Head of caudate nucleus (tissue), 42 donors: Measurements from ENCODE around the gene FAM83D.
A peak's percentile ranks its signal among the peaks of the same experiment; 100 is the strongest.

Experiments used
- DNase-seq, 42 donors: peaks; one replicate each; pipeline versions ENCODE4 v3.0.0 to v3.0.0-alpha.2; 2020 to 2021; ENCODE audit warnings: mixed read lengths in 7 of 42
- intact Hi-C: fragments of 100-400 bp; cut with DNase I; formaldehyde crosslinking; loops from one replicate; pipeline ENCODE4 v1.15.0; 2022

The FAM83D gene

GRCh38 chr20:38893056-38893564 lies 33.1 kb upstream of the FAM83D start:
- intact Hi-C loops: loop anchor here (5.0 kb wide), 2 partner anchors 86 to 246 kb away; partner anchors contain the start of gene PPP1R16B
- DNase-seq: no peak

- intact Hi-C loops: loop anchor here (5.0 kb wide), 2 partner anchors 86 to 246 kb away; partner anchors contain the start of gene PPP1R16B
- peak; percentile 63 to 94 (median 86) for DNase-seq
These were observed 32.6 kb upstream of the FAM83D start for GRCh38 chr20:38893565-38894090.

GRCh38 chr20:38894091-38894847 lies 31.9 kb upstream of the FAM83D start:
- peak in 12 of 42 donors; percentile 39 to 72 (median 54) for DNase-seq
- intact Hi-C loops: loop anchor here (5.0 kb wide), 2 partner anchors 87 to 247 kb away; partner anchors contain the start of gene PPP1R16B

- intact Hi-C loops: no loop called here
- DNase-seq: peak in 1 of 42 donors; percentile 28
These were observed 30.9 kb upstream of the FAM83D start for GRCh38 chr20:38895098-38895949.

- intact Hi-C loops: no loop called here
- DNase-seq: no peak
These were observed 30.1 kb upstream of the FAM83D start for GRCh38 chr20:38896009-38896594.

GRCh38 chr20:38897267-38897666 lies 28.9 kb upstream of the FAM83D start:
- DNase-seq: no peak
- intact Hi-C loops: no loop called here

- intact Hi-C loops: no loop called here
- no peak for DNase-seq
These were observed 25.6 kb upstream of the FAM83D start for GRCh38 chr20:38900606-38901005.

- intact Hi-C loops: no loop called here
- no peak for DNase-seq
These were observed 23.6 kb upstream of the FAM83D start for GRCh38 chr20:38902601-38903000.

GRCh38 chr20:38903335-38903734 lies 22.9 kb upstream of the FAM83D start:
- intact Hi-C loops: no loop called here

GRCh38 chr20:38905375-38905774 lies 20.8 kb upstream of the FAM83D start:
- intact Hi-C loops: no loop called here
- no peak for DNase-seq

More at GRCh38 chr20:38903335-38903734, 22.9 kb upstream of the FAM83D start:
- no peak for DNase-seq

- no peak for DNase-seq
- intact Hi-C loops: no loop called here
These were observed 18.1 kb upstream of the FAM83D start for GRCh38 chr20:38907918-38908677.

- intact Hi-C loops: no loop called here
- no peak for DNase-seq
These were observed 10.9 kb upstream of the FAM83D start for GRCh38 chr20:38915355-38915754.

- no peak for DNase-seq
- intact Hi-C loops: no loop called here
These were observed 8.6 kb upstream of the FAM83D start for GRCh38 chr20:38917657-38918056.

- intact Hi-C loops: no loop called here
These were observed 8.0 kb upstream of the FAM83D start for GRCh38 chr20:38918172-38918571.

GRCh38 chr20:38919683-38920082 lies 6.5 kb upstream of the FAM83D start:
- intact Hi-C loops: no loop called here
- peak in 37 of 42 donors; percentile 11 to 82 (median 50) for DNase-seq

More at GRCh38 chr20:38918172-38918571, 8.0 kb upstream of the FAM83D start:
- no peak for DNase-seq

- no peak for DNase-seq
- intact Hi-C loops: no loop called here
These were observed 5.8 kb upstream of the FAM83D start for GRCh38 chr20:38920411-38920810.

GRCh38 chr20:38920851-38921250 lies 5.4 kb upstream of the FAM83D start:
- no peak for DNase-seq
- intact Hi-C loops: no loop called here

- intact Hi-C loops: loop anchor here (5.0 kb wide), 1 partner anchor 38 kb away; the partner anchor contains the start of gene DHX35
- DNase-seq: no peak
These were observed 1.5 kb upstream of the FAM83D start for GRCh38 chr20:38924718-38925117.
